Kidney capillary endothelial cell (primary cell): ENCODE data around the gene KRT80.
A peak's percentile ranks its signal among the peaks of the same experiment; 100 is the strongest.

Source experiments
- DNase-seq: peaks from one replicate; pipeline ENCODE4 v3.0.0-alpha.2; 2018; ENCODE audit warnings: low spot score

Gene KRT80

GRCh38 chr12:52198454-52199215 lies 6.8 kb upstream of the KRT80 start:
- DNase-seq = no peak

GRCh38 chr12:52197371-52198231 lies 5.8 kb upstream of the KRT80 start:
- no peak for DNase-seq

GRCh38 chr12:52195065-52195730 lies 3.4 kb upstream of the KRT80 start:
- DNase-seq = no peak

- peak; percentile 76 for DNase-seq
These were observed 2.2 kb upstream of the KRT80 start for GRCh38 chr12:52193991-52194390.

GRCh38 chr12:52193532-52193931 lies 1.7 kb upstream of the KRT80 start:
- no peak for DNase-seq

GRCh38 chr12:52190860-52191729 lies 719 bp downstream of the KRT80 start:
- no peak for DNase-seq

- no peak for DNase-seq
These were observed 2.2 kb downstream of the KRT80 start for GRCh38 chr12:52189376-52190174.

- no peak for DNase-seq
These were observed 3.2 kb downstream of the KRT80 start for GRCh38 chr12:52188658-52189057.

- DNase-seq = no peak
These were observed 4.2 kb downstream of the KRT80 start for GRCh38 chr12:52187640-52188039.

- no peak for DNase-seq
These were observed 4.6 kb downstream of the KRT80 start for GRCh38 chr12:52187206-52187605.

- DNase-seq = no peak
These were observed 5.5 kb downstream of the KRT80 start for GRCh38 chr12:52186118-52186840.

GRCh38 chr12:52185400-52185967 lies 6.3 kb downstream of the KRT80 start:
- DNase-seq = no peak

- no peak for DNase-seq
These were observed 7.0 kb downstream of the KRT80 start for GRCh38 chr12:52184813-52185212.

GRCh38 chr12:52183971-52184370 lies 7.8 kb downstream of the KRT80 start:
- no peak for DNase-seq

- no peak for DNase-seq
These were observed 8.3 kb downstream of the KRT80 start for GRCh38 chr12:52183544-52183910.

GRCh38 chr12:52182898-52183543 lies 8.8 kb downstream of the KRT80 start:
- no peak for DNase-seq

- DNase-seq = no peak
These were observed 9.4 kb downstream of the KRT80 start for GRCh38 chr12:52182384-52182783.

GRCh38 chr12:52181746-52182145 lies 10.1 kb downstream of the KRT80 start:
- DNase-seq = no peak

- no peak for DNase-seq
These were observed 10.7 kb downstream of the KRT80 start for GRCh38 chr12:52180971-52181628.
